RWPE1 (cell line): ENCODE results near the gene AFF4.
A peak's percentile ranks its signal among the peaks of the same experiment; 100 is the strongest.
"Not testable (repeated sequence)": the region's sequence is repeated elsewhere in the genome, so short reads cannot be mapped to it uniquely, and the experiment has no call there.

Source experiments
- CTCF ChIA-PET: fragments of 350-600 bp; sonication (Branson Sonifier 250); formaldehyde crosslinking; extraction: SDS; loops from one replicate; lab custom pipeline; 2021; lab: Yijun Ruan, JAX
- POLR2A ChIA-PET: fragments of 400-600 bp; formaldehyde crosslinking; extraction: SDS; loops from one replicate; lab custom pipeline; 2020; ENCODE audit warnings: antibody characterized with exemption; ENCODE audit not compliant: low non-redundant PET; lab: Yijun Ruan, JAX
- DNase-seq: peaks from one replicate; pipeline ENCODE4 v3.0.0; 2012; ENCODE audit warnings: low spot score
- H3K27ac ChIP-seq: fragments of 450-650 bp; 2 replicates; pipeline ENCODE4 v1.5.1; 2017
- TF ChIP-seq, protein P1 (sequence below): fragments of 450-650 bp; conservative IDR thresholded peaks from 2 replicates; pipeline ENCODE4 v1.5.1; 2017; ENCODE audit warnings: low read depth, mild to moderate bottlenecking

The AFF4 gene

GRCh38 chr5:132987531-132988408 lies 24.3 kb upstream of the AFF4 start:
- CTCF ChIA-PET, result no interaction called here
- no peak for DNase-seq
- POLR2A ChIA-PET, result no interaction called here
- TF ChIP-seq, protein P1, sequence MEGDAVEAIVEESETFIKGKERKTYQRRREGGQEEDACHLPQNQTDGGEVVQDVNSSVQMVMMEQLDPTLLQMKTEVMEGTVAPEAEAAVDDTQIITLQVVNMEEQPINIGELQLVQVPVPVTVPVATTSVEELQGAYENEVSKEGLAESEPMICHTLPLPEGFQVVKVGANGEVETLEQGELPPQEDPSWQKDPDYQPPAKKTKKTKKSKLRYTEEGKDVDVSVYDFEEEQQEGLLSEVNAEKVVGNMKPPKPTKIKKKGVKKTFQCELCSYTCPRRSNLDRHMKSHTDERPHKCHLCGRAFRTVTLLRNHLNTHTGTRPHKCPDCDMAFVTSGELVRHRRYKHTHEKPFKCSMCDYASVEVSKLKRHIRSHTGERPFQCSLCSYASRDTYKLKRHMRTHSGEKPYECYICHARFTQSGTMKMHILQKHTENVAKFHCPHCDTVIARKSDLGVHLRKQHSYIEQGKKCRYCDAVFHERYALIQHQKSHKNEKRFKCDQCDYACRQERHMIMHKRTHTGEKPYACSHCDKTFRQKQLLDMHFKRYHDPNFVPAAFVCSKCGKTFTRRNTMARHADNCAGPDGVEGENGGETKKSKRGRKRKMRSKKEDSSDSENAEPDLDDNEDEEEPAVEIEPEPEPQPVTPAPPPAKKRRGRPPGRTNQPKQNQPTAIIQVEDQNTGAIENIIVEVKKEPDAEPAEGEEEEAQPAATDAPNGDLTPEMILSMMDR, result no peak
- no peak overlapping the region for H3K27ac ChIP-seq

DNA sequence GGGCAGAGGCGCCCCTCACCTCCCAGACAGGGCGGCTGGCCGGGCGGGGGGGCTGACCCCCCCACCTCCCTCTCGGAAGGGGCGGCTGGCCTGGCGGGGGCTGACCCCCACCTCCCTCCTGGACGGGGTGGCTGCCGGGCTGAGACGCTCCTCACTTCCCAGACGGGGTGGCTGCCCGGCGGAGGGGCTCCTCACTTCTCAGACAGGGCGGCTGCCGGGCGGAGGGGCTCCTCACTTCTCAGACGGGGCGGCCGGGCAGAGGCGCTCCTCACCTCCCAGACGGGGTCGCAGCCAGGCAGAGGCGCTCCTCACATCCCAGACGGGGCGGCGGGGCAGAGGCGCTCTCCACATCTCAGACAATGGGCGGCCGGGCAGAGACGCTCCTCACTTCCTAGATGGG lies 19.5 kb upstream of the AFF4 start:
- DNase-seq, H3K27ac ChIP-seq, POLR2A ChIA-PET, CTCF ChIA-PET: not testable (repeated sequence)

- POLR2A ChIA-PET, result no interaction called here
- TF ChIP-seq, protein P1, result no peak
- CTCF ChIA-PET, result no interaction called here
Observed at GRCh38 chr5:132981288-132981687, 17.9 kb upstream of the AFF4 start.

GRCh38 chr5:132979976-132980375 lies 16.5 kb upstream of the AFF4 start:
- ChIA-PET CTCF (interaction anchor here (0.6 kb wide), 1 partner anchor 534 kb away, joined by 3 read pairs; no protein-coding TSS in a partner anchor), POLR2A (no interaction called here)
- no peak for DNase-seq
- TF ChIP-seq, protein P1, result no peak
- no peak overlapping the region for H3K27ac ChIP-seq

More at GRCh38 chr5:132981288-132981687, 17.9 kb upstream of the AFF4 start:
- no peak for DNase-seq
- H3K27ac ChIP-seq, result no peak overlapping the region

GRCh38 chr5:132979367-132979940 lies 16.0 kb upstream of the AFF4 start:
- peak; percentile 63 for DNase-seq
- CTCF ChIA-PET, result interaction anchor here (0.6 kb wide), 1 partner anchor 534 kb away, joined by 3 read pairs; no protein-coding TSS in a partner anchor
- TF ChIP-seq, protein P1, result no peak
- no peak overlapping the region for H3K27ac ChIP-seq
- POLR2A ChIA-PET, result interaction anchor here (0.5 kb wide), 1 partner anchor 1170 kb away, joined by 6 read pairs; no protein-coding TSS in a partner anchor

- no peak overlapping the region for H3K27ac ChIP-seq
- ChIA-PET CTCF (interaction anchor here (0.7 kb wide), 1 partner anchor 13 kb away, joined by 3 read pairs; the partner anchor contains the start of gene AFF4), POLR2A (no interaction called here)
- no peak for DNase-seq
- TF ChIP-seq, protein P1, result no peak
Observed at GRCh38 chr5:132976852-132977251, 13.4 kb upstream of the AFF4 start.

DNA sequence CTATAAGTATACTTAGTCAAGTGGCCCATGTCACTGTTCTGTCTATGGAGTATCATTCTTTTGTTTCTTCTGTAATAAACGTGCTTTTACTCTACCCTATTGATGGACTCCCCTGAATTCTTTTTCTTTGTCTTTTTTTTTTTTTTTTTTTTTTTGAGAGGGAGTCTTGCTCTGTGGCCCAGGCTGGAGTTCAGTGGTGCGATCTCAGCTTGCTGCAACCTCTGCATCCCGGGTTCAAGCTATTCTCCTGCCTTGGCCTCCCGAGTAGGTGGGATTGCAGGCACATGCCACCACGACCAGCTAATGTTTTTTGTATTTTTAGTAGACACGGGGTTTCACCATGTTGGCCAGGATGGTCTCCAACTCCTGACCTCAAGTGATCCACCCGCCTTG lies 9.0 kb upstream of the AFF4 start:
- DNase-seq, CTCF ChIA-PET, POLR2A ChIA-PET, H3K27ac ChIP-seq: not testable (repeated sequence)
